Panc1 (cell line): ENCODE results near the gene MDGA2. TPM values are rescaled to one million over a fixed set of nuclear protein-coding genes. Genes with fewer than 3 reads are reported as not detected.

Experiments used
- ATAC-seq: fragments of 200-7000 bp; cut with Tn5 transposase; 2 replicates; pipeline ENCODE4 v1.9.1; 2020; ENCODE audit warnings: mild to moderate bottlenecking, moderate library complexity
- BruUV-seq: library from RNA; stranded (reverse); fragments of 400-500 nt; replicated peaks from 2 replicates; lab custom pipeline; 2021; lab: Mats Ljungman, UMichigan
- CTCF ChIA-PET: fragments of 300-600 bp; sonication (Branson Sonifier 250); formaldehyde crosslinking; loops from one replicate; lab custom pipeline; 2022; ENCODE audit warnings: antibody characterized with exemption; lab: Charles Lee
- POLR2A ChIA-PET: fragments of 300-600 bp; sonication (Branson Sonifier 250); formaldehyde crosslinking; loops from one replicate; lab custom pipeline; 2022; ENCODE audit warnings: antibody characterized with exemption; lab: Charles Lee
- DNase-seq: peaks from one replicate; pipeline ENCODE4 v3.0.0-alpha.2; 2010; ENCODE audit warnings: low read depth, low spot score
- H3K27ac ChIP-seq: 2 replicates; pipeline ENCODE4 v1.5.1; 2011; ENCODE audit warnings: mild to moderate bottlenecking, low read length, inconsistent platforms
- H3K27me3 ChIP-seq: fragments of 200-500 bp; sonication (Bioruptor generic); 2 replicates; pipeline ENCODE4 v1.6.0; 2014; ENCODE audit warnings: low read length, inconsistent platforms; ENCODE audit not compliant: control insufficient read depth, insufficient read depth
- H3K36me3 ChIP-seq: fragments of 200-500 bp; sonication (Bioruptor generic); 2 replicates; pipeline ENCODE4 v1.5.1; 2014; ENCODE audit warnings: inconsistent platforms, mild to moderate bottlenecking, low read length, moderate library complexity; ENCODE audit not compliant: control insufficient read depth, insufficient read depth
- H3K4me1 ChIP-seq: 2 replicates; pipeline ENCODE4 v1.5.1; 2011; ENCODE audit warnings: inconsistent platforms, mild to moderate bottlenecking, low read length, moderate library complexity; ENCODE audit not compliant: control insufficient read depth, insufficient read depth
- H3K4me3 ChIP-seq, 2 experiments: 2 replicates each; pipeline ENCODE4 v1.5.1; 2011 to 2012; ENCODE audit warnings: low read depth in 2 of 2, low read length in 2 of 2, mild to moderate bottlenecking in 2 of 2, inconsistent platforms in 1 of 2, moderate library complexity in 1 of 2
- H3K9me3 ChIP-seq: fragments of 200-500 bp; sonication (Bioruptor generic); 2 replicates; pipeline ENCODE4 v1.5.1; 2014; ENCODE audit warnings: low read depth, mild to moderate bottlenecking, inconsistent platforms, low read length, moderate library complexity; ENCODE audit not compliant: control insufficient read depth, insufficient read depth
- CTCF ChIP-seq: fragments of 450-650 bp; IDR thresholded peaks from 2 replicates; pipeline ENCODE4 v1.5.1; 2017; ENCODE audit warnings: mild to moderate bottlenecking
- POLR2AphosphoS5 ChIP-seq: IDR thresholded peaks from 2 replicates; pipeline ENCODE4 v1.6.1; 2012; ENCODE audit warnings: mild to moderate bottlenecking, low read depth, low read length, moderate library complexity
- REST ChIP-seq, 2 experiments: IDR thresholded peaks; 2 replicates each; pipeline ENCODE4 v1.6.1; 2011 to 2012; ENCODE audit warnings: low read depth in 2 of 2, control low read depth in 1 of 2, low read length in 1 of 2, mild to moderate bottlenecking in 1 of 2, moderate library complexity in 1 of 2; ENCODE audit not compliant: insufficient read depth in 1 of 2
- SIN3A ChIP-seq: IDR thresholded peaks from 2 replicates; pipeline ENCODE4 v1.6.1; 2012; ENCODE audit warnings: low read depth, mild to moderate bottlenecking, low read length, moderate library complexity, borderline replicate concordance; ENCODE audit not compliant: insufficient read depth
- TCF7L2 ChIP-seq: IDR thresholded peaks from 2 replicates; pipeline ENCODE4 v1.6.1; 2011; ENCODE audit warnings: mild to moderate bottlenecking, low read depth, low read length, inconsistent platforms
- in situ Hi-C: cut with HindIII; loops from 2 replicates; pipeline ENCODE4 v1.10.0; 2016; ENCODE audit warnings: low sequenced_read_pairs, low pct_unique_long_range_greater_than_20kb
- intact Hi-C: fragments of 100-400 bp; cut with micrococcal nuclease; formaldehyde crosslinking; loops from one replicate; pipeline ENCODE4 v1.10.0; 2022; ENCODE audit not compliant: unreplicated experiment
- total RNA-seq: library from RNA; stranded (reverse); gene quantifications from one replicate; pipeline ENCODE4 v1.2.1, GENCODE V29; 2021; ENCODE audit not compliant: unreplicated experiment

MDGA2 gene
- total RNA-seq, 1 experiment from 2014 or later = not detected

GRCh38 chr14:46989566-46989965, 685.8 kb downstream of the MDGA2 start:
- DNase-seq (no peak), ATAC-seq (no peak)
- intact Hi-C loops = no loop called here
- TF ChIP-seq SIN3A = no peak
- TF ChIP-seq TCF7L2 = no peak
- no peak for TF ChIP-seq POLR2AphosphoS5
- POLR2A ChIA-PET = no interaction called here
- Histone ChIP-seq H3K4me1 (no peaks in the 10 kb centered on the region), H3K27ac (no peak overlapping the region), H3K9me3 (no peaks in the 10 kb centered on the region), H3K4me3 (no peak overlapping the region), H3K27me3 (no peaks in the 10 kb centered on the region), H3K36me3 (no peaks in the 10 kb centered on the region)
- no TSS peak for BruUV-seq
- in situ Hi-C loops = no loop called here
- CTCF ChIA-PET = no interaction called here

- no peak for TF ChIP-seq CTCF
- TF ChIP-seq REST (IDR thresholded peaks at IDR 0.05; ENCODE audit: insufficient read depth in 1 of 2, low read depth in 2 of 2, low read length in 1 of 2) = no peak
- TF ChIP-seq SIN3A = no peak
- no peak for TF ChIP-seq TCF7L2
- no peak for TF ChIP-seq POLR2AphosphoS5
- in situ Hi-C loops (no loop called here), intact Hi-C loops (no loop called here)
- Histone ChIP-seq H3K36me3 (no peaks in the 10 kb centered on the region), H3K27me3 (no peaks in the 10 kb centered on the region), H3K4me3 (no peak overlapping the region), H3K4me1 (no peaks in the 10 kb centered on the region), H3K27ac (no peak overlapping the region), H3K9me3 (no peaks in the 10 kb centered on the region)
- DNase-seq = no peak
- ChIA-PET CTCF (no interaction called here), POLR2A (no interaction called here)
- no peak for ATAC-seq
- BruUV-seq = no TSS peak
Measured at GRCh38 chr14:46988312-46988711, 687.1 kb downstream of the MDGA2 start.

GRCh38 chr14:46985529-46986380, 689.6 kb downstream of the MDGA2 start:
- H3K27me3 ChIP-seq = no peaks in the 10 kb centered on the region
- in situ Hi-C loops (no loop called here), intact Hi-C loops (no loop called here)
- H3K4me1 ChIP-seq = no peaks in the 10 kb centered on the region
- no peak overlapping the region for H3K4me3 ChIP-seq
- H3K27ac ChIP-seq = no peak overlapping the region
- no peaks in the 10 kb centered on the region for H3K9me3 ChIP-seq
- no peaks in the 10 kb centered on the region for H3K36me3 ChIP-seq
- POLR2A ChIA-PET = no interaction called here
- ATAC-seq (no peak), DNase-seq (no peak)
- no TSS peak for BruUV-seq
- CTCF ChIA-PET = no interaction called here
- TF ChIP-seq TCF7L2 = no peak
- no peak for TF ChIP-seq SIN3A
- no peak for TF ChIP-seq REST (IDR thresholded peaks at IDR 0.05; ENCODE audit: insufficient read depth in 1 of 2, low read depth in 2 of 2, low read length in 1 of 2)
